ENCODE data around the gene COL18A1. TPM values are rescaled to one million over a fixed set of nuclear protein-coding genes. Genes with fewer than 3 reads are reported as not detected.
"Not testable (repeated sequence)": the region's sequence is repeated elsewhere in the genome, so short reads cannot be mapped to it uniquely, and the experiment has no call there.

The COL18A1 gene
- total RNA-seq, 1 donor from 2014 or later = 1,391 TPM

DNA sequence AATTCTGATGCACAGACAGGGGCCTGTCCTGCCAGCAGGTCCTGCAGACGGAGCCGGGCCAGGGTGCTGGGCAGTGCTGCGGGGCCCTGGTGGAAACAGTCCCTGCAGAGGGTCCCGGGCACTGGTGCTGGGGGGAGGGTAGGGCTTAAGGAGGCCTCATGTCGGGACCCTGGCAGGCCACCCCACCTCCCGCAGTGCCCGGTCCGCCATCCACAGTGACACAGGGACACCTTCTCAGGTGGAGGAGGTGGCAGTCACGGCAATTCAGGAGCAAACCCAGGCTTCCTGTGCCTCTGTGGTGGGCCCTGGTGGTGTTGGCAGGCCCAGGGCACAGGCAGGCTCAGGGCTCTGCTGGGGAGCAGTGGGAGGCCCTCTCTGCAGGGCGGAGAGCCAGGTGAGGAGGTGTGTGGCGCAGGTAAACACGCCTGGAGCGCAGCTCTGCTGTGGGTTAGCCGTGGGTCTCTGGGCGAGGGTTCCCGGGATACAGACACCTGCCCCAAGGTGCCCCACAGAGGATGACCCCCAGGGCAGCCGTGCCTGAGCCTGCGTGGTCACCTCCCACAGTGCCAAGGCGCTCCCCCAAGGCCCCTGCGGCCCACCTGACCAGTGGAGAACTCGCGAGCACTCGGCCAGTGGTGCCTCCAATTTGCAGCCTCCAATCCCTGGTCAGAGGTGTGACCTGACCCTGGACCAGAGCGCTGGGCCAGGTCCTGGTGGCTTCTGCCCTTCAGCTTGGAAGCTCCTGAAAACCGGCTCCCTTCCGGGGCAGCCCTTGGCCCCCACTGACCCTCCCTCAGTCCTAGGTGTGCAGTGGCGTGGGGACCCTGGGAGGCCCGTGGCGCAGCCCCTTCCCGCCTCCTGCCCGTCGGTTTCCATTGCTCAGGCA lies 19.2 kb downstream of the COL18A1 start:
- DNase-seq (ENCODE audit: extremely low read depth, low read depth, low spot score) = no peak

DNA sequence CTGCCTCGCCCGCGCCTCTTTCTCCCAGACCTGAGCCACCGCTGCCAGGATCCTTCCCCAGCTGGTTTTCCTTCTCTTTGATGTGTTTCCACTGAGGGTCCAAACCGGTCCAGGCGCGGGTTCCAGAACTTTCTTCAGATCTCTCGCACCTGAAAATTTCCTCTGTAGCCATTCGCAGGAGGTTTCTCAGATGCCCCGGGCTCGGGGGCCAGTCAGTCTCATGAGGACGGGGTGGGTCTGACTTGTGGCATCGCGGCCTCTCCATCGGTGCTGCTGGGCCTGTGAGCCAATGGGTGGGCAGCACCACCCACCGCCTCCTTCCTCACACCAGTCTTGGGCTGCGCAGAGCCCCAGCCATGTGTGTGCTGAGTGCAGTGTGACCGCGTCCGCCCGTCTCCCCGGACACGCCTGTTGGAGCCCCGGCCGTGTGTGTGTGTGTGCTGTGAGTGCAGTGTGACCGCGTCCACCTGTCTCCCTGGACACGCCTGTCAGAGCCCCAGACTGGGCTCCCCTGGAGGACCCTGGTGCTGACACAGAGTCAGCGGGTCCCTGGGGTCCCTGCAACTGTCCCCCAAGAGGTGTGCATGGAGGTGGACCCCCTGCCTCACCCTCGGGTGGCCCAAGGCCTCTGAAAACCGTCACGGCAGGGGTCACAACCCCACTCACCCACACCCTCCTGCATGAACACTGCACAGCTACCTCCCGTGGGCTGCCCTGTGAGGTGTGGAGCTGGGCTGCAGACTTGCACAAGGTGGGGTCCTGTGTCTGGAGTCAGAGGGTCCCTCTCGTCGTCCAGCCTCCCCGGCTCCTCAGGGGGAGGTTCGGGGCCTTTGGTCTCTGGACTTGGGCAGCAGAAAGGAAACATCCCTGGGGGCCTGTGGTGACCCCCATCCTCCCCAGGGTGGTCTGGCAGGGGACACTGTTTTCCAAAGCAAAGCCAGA lies 20.2 kb downstream of the COL18A1 start:
- no peak for DNase-seq (ENCODE audit: extremely low read depth, low read depth, low spot score)

DNA sequence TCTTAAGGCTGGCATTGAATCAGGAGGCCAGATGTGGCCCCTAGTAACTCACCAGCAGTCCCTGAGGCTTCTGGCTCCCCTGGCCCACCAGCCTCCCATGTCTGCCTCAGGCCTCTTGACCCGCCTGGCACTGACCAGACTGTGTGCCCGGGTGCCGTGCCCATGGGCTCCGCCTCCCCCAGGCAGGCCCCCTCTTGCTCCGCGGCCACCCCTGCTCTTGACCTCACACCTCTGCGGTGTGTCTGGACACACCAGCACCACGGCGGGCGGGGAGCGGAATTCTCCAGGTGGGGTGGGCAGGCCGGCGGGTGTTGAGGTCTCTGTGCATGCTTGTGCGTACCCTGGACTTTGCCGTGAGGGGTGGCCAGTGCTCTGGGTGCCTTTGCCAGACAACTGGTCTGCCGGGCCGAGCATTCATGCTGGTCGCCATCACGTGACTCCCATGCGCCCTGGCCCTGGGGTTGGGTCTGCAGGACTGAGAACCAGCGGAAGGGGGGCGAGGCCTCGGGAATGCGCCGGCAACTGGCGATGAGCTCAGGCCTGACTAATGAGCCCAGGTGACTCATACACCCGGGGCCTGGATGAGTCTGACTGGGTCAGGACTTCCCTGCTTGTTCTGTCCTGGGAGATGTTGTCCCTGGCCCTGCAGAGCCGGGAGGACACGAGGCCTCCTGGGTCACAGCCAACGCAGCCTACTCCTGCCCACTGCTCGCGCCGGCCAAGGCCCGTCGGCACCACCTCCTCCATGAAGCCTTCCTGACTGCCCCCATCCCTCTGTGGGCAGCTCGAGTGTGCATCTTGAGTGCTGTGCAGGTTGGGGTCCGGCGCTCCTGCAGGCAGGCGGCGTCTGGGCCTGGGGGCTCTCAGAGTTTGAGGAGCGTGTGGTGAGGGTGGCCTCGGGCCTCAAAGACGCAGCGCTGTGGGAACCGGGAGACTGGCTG lies 22.6 kb downstream of the COL18A1 start:
- peak; percentile 42 for DNase-seq (ENCODE audit: extremely low read depth, low read depth, low spot score)

DNA sequence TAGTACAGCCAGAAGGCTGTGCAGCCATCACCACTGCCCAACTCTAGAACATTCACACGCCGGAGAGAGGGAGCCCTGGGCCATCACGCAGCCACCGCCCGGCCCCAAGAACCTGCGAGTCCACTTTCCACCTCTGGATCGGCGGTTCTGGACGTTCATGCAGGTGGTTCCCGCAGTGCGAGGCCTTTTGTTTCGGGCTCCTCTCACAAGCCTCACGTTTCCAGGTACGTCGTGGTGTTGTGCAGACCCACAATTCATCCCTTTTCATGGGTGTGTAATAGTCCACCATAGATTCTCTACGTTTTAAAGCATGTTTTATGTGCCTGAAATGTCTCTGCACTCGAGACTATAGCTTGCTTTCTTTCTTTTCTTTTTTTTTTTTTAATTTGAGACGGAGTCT lies 23.6 kb downstream of the COL18A1 start:
- no peak for DNase-seq (ENCODE audit: extremely low read depth, low read depth, low spot score)

DNA sequence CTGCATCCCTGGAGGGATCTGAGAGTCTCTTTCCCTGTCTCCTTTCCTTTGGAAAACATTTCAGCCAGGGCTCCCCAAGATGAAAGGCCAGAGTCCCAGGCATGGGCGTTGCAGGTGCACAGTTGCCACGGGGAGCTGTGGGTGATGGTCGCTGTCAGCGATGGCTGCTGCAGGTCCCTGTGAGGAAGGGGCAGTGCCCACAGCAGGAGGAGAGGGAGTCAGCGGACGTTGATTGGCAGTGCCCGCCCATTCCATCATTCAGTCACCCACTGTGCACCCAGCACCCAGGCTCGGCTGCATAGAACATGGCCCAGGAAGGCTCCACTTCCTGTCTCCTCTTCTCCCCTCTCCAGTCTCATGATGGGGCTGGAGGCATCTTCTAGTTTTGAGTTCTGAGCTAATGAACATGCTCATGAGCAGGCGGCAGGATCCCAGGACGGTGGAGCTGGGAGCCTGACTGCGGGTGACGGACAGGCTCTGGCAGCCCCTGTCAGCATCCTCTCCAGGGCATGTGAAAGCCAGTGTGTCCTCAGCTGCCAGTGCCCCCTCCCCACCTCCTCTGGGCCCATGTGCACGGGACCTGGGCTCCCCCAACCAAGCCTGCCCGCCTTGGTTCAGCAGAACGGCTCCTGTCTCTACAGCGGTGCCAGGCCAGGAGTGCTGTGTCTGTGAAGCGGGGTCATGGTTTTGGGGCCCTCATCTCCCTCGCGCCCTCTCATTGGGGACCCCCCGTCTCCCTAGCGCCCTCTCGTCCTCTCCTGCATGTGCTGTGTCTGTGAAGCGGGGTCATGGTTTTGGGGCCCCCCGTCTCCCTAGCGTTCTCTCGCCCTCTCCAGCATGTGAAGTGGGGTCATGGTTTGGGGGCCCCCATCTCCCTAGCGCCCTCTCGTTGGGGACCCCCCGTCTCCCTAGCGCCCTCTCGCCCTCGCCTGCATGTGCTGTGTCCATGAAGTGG lies 24.5 kb downstream of the COL18A1 start:
- DNase-seq (ENCODE audit: extremely low read depth, low read depth, low spot score) = no peak

DNA sequence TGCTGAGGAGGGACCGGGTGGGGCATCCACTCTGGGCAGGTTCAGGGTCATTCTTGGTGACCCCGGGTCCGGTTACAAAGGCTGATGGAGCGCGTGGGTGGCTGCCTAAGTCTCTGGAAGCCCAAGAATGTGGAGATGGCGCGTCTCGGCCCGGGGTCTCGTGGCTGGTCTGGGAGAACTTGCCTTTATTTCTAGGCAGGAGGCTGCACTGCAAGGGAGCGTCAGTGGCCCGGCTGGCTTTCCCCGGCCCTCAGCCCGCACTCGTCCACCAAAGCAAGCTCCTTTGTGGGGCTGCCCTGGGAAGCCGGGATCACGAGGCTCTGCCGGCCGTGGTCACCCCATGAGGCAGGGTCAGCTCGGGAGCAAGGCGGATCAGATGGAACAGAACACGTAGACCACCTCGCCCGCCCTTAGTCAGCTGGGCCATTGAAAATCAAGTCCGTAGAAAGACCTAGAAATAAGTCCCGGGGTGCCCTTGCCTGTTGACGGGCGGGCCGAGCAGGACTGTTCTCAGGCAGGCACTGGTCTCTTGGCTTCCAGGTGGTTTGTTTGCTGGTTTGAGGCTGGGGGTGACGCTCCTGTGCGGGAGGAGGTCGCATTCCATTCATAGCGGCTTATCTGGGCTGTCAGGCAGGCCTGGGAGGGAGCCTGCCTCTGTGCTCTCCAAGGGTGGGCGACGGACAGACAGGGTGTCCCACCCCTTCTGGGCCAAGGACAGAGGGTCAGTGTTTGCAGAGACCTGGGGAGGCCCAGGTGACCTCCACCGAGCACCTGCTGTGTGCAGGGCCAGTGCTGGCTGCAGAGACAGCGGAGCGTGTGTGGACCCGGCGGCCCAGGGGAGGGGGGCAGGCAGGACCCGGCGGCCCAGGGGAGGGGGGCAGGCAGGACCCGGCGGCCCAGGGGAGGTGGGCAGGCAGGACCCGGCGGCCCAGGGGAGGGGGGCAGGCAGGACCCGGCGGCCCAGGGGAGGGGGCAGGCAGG lies 25.8 kb downstream of the COL18A1 start:
- no peak for DNase-seq (ENCODE audit: extremely low read depth, low read depth, low spot score)

DNA sequence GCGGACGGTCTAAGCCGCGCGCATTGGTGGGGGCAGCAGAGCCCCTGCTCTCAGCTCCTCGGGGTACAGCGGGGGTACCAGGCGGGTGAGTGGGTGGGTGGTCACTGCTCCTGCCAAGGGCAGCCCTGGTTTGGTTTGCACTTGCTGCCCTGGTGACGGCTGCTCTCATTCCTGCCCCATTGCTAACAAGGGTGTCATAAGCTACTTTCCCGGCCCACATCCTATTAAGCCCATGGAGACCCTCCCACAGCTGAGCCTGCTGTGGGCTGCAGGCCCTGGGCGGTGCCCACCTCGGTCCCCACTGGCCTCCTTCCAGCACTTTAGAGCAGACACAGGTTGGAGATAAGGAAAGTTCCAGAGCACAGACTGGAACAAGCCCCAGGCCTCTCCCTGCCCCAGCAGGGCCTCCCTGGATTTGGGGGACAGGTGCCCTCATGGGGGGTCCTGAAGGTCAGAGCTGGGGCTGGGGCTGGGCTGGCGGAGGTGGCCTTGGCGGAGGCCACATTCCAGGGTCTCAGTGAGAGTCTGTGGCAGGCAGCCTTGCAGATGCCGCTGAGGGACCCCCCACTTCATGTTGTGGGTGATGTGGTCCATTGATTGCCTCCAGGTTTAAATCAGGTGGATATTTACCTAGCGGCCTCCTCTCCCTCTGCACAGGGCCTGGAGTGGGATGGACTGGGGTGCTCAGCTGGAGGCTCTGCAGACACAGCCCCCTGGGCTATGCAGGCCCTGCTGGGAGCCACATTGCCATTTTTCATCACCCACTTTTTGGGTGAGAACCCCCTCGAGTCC lies 27.0 kb downstream of the COL18A1 start:
- DNase-seq (ENCODE audit: extremely low read depth, low read depth, low spot score) = no peak

DNA sequence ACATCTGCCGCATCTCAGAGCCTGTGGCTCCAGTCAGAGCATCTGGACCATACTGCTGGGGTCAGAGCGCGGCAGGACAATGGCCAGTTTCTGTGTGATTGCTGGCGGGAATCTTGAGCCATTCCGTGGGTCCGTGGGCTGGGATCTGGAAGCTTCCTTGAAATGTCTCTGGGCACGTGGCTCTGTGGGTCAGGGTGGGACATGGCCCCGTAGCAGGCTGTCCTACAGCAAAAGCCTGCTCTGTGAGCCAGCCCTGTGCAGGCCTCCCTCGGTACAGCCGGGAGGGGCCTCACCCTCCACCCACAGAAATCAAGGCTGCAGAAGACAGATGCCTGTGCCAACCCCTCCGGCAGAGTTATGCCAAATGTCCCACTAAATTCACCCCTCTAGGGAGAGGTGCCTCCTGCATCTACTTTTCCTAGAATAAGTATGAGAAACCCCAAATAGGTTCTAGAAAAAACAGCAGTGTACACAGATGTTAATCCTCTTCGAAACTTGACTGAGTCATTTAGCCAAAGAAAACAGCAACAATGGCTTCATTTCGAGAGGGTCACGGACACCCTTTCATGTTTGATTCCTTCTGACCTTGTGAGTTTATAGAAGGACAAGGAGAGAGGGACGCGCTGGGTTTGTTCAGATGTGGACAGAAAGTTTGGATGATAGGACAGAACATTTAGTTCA lies 27.8 kb downstream of the COL18A1 start:
- no peak for DNase-seq (ENCODE audit: extremely low read depth, low read depth, low spot score)

DNA sequence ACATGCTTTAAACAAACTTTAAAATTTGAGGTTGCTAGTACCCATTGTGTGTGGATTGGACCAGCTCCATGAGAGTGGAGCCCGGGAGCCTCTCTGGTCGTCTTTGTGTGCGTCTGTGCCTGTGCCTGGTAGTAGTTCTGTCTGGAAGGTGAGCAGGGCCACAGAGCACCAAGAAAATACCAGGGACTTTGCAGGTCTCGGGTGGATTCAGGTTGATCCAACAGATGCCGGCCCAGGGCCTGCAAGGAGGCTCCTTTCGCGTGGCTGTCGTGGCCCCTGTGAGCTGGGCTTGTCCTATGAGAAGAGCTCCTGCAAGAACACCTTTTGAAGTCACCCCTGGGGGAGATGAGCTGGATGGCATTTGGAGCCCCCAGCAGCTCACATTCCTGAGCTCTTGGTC lies 28.3 kb downstream of the COL18A1 start:
- no peak for DNase-seq (ENCODE audit: extremely low read depth, low read depth, low spot score)

DNA sequence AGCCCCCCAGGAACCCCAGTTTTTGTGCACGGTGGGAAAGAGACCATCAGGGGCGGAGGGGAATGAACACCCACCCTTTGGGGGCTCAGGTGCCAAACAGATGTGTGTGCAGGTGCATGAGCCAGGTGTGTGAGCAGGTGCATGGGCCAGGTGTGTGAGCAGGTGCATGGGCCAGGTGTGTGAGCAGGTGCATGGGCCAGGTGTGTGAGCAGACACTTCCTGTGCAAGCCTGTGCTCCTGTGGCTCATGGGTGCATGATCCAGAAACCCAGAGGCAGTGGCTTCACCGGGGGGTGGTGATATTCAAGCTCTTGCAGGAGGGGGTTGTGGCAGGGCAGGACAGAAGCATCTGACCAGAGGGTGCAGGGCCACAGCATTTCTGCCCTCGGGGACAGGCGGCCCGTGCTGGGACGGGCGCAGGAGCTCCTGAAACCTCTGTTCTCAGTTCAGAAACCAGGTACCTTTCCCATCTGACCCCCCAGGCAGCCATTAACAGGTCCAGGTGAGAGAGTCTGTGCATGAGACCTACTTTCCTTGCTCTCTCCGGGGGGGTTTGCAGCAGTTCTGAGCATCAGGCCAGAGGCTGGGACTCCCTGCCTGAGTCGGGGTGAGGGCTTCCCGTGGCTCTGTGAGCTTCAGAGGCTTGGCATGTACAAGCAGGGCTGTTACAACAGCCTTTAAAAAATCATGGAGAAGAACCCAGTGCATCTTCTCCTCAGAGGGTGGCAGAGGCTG lies 29.1 kb downstream of the COL18A1 start:
- DNase-seq (ENCODE audit: extremely low read depth, low read depth, low spot score) = no peak

DNA sequence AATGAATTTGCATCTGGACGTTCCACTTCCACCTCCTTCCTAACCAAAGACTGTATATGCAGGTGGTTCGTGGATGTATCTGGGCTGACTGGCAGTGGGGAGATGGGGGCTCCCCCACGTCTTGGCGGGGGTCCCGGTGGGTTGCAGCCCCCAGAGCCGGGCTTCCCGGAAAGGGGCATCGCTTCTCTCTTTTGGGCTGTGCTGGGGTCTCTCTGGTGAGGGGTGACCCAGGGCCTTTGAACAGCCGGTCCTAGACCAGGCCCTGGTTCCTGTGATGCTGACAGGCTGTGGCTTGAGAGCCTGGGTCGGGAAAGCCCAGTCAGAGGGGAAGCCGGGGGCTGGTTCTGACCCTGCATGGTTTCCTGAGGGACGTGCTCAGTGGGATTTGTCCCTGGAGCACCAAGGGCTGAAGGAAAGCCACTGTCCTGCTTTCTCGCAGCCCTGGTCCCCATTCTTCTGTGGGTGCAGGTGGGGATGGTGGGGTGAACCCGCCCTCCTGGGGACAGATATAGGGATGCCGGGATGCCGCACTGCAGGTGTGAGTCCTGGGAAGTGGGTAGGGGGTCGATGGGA lies 29.8 kb downstream of the COL18A1 start:
- no peak for DNase-seq (ENCODE audit: extremely low read depth, low read depth, low spot score)

DNA sequence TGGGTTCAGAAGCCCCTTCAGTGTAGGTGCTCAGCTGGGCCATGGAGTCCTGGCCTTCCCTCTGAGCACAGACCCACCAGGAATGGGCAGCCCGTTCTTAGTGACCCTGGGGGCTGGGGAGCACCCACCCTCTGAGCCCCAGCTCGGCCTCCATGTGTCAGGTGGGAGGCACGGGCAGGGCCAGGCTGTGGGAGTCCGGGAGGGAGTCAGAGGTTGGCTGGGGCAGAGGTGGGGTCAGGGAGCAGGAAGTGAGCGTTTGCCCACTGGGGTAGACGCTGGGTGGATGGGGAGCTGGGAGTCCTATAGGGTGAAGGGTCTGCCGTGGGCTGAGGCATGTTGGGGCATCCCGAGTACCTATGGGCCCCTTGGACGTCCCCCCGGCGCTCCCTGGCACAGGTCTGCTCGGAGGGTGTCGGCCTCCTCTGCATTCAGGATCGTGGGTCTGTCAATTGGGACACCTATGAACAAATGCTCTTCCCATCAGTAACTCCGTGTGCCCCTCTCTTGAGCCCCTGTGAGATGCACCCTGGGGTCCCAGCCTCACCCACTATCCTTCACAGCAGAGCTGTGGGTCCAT lies 30.5 kb downstream of the COL18A1 start:
- no peak for DNase-seq (ENCODE audit: extremely low read depth, low read depth, low spot score)

DNA sequence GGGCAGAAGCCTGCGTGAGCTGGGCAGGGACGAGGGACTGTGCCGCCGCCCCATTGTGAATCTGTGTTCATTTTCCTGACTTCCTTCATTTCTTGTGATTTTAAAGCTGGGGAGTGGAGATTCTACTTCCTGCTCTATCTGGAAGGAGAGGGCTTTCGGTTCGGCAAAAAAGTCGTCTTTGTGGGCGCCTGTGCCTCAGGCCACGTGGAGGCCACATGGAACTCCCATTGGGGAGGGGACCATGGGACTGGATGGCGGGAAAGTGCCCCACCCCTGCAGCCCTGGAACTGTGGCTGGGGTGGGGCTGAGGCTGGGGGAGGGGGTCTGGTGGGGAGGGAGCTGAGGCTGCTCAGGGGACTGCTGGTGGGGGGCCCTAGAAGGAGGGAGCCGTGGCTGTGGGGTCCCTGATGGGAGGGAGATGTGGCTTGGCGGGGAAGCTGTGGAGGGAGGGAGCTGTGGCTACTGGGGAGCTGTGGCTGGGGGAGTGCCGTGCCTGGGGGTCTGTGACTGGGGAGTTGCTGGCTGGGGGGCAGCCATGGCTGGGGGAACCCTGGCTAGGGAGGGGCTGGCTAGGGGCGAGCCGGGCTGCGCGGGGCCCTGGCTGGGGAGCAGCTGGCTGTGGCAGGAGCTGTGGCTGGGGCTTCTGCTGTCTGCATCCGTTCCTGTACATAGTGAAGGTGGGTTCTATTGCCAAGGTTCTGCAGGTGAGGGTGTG lies 31.5 kb downstream of the COL18A1 start:
- DNase-seq (ENCODE audit: extremely low read depth, low read depth, low spot score) = no peak

DNA sequence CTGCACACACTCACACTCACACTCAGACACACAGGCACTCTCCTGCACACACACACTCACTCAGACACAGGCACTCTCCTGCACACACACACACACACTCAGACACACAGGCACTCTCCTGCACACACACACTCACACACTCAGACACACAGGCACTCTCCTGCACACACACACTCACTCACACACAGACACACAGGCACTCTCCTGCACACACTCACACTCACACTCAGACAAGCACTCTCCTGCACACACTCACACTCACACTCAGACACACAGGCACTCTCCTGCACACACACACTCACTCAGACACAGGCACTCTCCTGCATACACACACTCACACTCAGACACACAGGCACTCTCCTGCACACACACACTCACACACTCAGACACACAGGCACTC lies 32.9 kb downstream of the COL18A1 start:
- not testable (repeated sequence) for DNase-seq (ENCODE audit: extremely low read depth, low read depth, low spot score)

All from glomerular endothelial cell (primary cell).